ENCODE measurements around the gene HNRNPA3.
"Not testable (repeated sequence)": the region's sequence is repeated elsewhere in the genome, so short reads cannot be mapped to it uniquely, and the experiment has no call there.

The HNRNPA3 gene

GRCh38 chr2:177234267-177234666 lies 21.7 kb downstream of the HNRNPA3 start:
- no peak for DNase-seq (ENCODE audit: low spot score)

- no peak for DNase-seq (ENCODE audit: low spot score)
Observed at GRCh38 chr2:177235855-177236437, 23.4 kb downstream of the HNRNPA3 start.

GRCh38 chr2:177237932-177238331 lies 25.3 kb downstream of the HNRNPA3 start:
- DNase-seq (ENCODE audit: low spot score), result no peak

- no peak for DNase-seq (ENCODE audit: low spot score)
Observed at GRCh38 chr2:177239053-177239452, 26.5 kb downstream of the HNRNPA3 start.

- DNase-seq (ENCODE audit: low spot score), result no peak
Observed at GRCh38 chr2:177239932-177240630, 27.5 kb downstream of the HNRNPA3 start.

GRCh38 chr2:177241711-177242120 lies 29.1 kb downstream of the HNRNPA3 start:
- DNase-seq (ENCODE audit: low spot score), result no peak

- DNase-seq (ENCODE audit: low spot score), result no peak
Observed at GRCh38 chr2:177242121-177242987, 29.8 kb downstream of the HNRNPA3 start.

GRCh38 chr2:177243073-177243472 lies 30.5 kb downstream of the HNRNPA3 start:
- no peak for DNase-seq (ENCODE audit: low spot score)

- no peak for DNase-seq (ENCODE audit: low spot score)
Observed at GRCh38 chr2:177243476-177243875, 30.9 kb downstream of the HNRNPA3 start.

- DNase-seq (ENCODE audit: low spot score), result no peak
Observed at GRCh38 chr2:177244244-177244771, 31.7 kb downstream of the HNRNPA3 start.

- no peak for DNase-seq (ENCODE audit: low spot score)
Observed at GRCh38 chr2:177245010-177245422, 32.4 kb downstream of the HNRNPA3 start.

GRCh38 chr2:177246000-177246399 lies 33.4 kb downstream of the HNRNPA3 start:
- DNase-seq (ENCODE audit: low spot score), result no peak

GRCh38 chr2:177246523-177247030 lies 34.0 kb downstream of the HNRNPA3 start:
- not testable (repeated sequence) for DNase-seq (ENCODE audit: low spot score)

- no peak for DNase-seq (ENCODE audit: low spot score)
Observed at GRCh38 chr2:177247693-177248262, 35.2 kb downstream of the HNRNPA3 start.

GRCh38 chr2:177249038-177249437 lies 36.4 kb downstream of the HNRNPA3 start:
- DNase-seq (ENCODE audit: low spot score), result no peak

- no peak for DNase-seq (ENCODE audit: low spot score)
Observed at GRCh38 chr2:177250461-177250860, 37.9 kb downstream of the HNRNPA3 start.

GRCh38 chr2:177251165-177251542 lies 38.6 kb downstream of the HNRNPA3 start:
- no peak for DNase-seq (ENCODE audit: low spot score)

- no peak for DNase-seq (ENCODE audit: low spot score)
Observed at GRCh38 chr2:177252808-177253531, 40.4 kb downstream of the HNRNPA3 start.

GRCh38 chr2:177253704-177254103 lies 41.1 kb downstream of the HNRNPA3 start:
- DNase-seq (ENCODE audit: low spot score), result no peak

GRCh38 chr2:177254433-177255226 lies 42.0 kb downstream of the HNRNPA3 start:
- DNase-seq (ENCODE audit: low spot score), result peak; percentile 58

GRCh38 chr2:177255227-177255601 lies 42.6 kb downstream of the HNRNPA3 start:
- DNase-seq (ENCODE audit: low spot score), result no peak
